MM.1S (cell line): Measurements from ENCODE around the gene TMEM176A.

Experiments
- DNase-seq: peaks from one replicate; pipeline ENCODE4 v3.0.0-alpha.2; 2015
- H2AFZ ChIP-seq: fragments of 300-600 bp; sonication (generic); 2 replicates; pipeline ENCODE4 v1.6.0; 2016; ENCODE audit warnings: antibody characterized with exemption, low read length
- H3F3A ChIP-seq: fragments of 300-600 bp; sonication (generic); 2 replicates; pipeline ENCODE4 v1.6.1; 2016; ENCODE audit warnings: mild to moderate bottlenecking, antibody characterized with exemption, low read length, moderate library complexity, mixed read lengths; ENCODE audit not compliant: insufficient read depth
- H3K27ac ChIP-seq: fragments of 300-600 bp; sonication (generic); 2 replicates; pipeline ENCODE4 v1.5.1; 2016; ENCODE audit warnings: mild to moderate bottlenecking, low read length
- H3K27me3 ChIP-seq: fragments of 300-600 bp; sonication (generic); replicated peaks from 2 replicates; pipeline ENCODE4 v1.6.0; 2016; ENCODE audit warnings: low read length; ENCODE audit not compliant: insufficient read depth
- H3K36me3 ChIP-seq: fragments of 300-600 bp; sonication (generic); replicated peaks from 2 replicates; pipeline ENCODE4 v1.6.1; 2016; ENCODE audit warnings: mild to moderate bottlenecking, low read length, mixed read lengths; ENCODE audit not compliant: insufficient read depth
- H3K4me1 ChIP-seq: fragments of 300-600 bp; sonication (generic); 2 replicates; pipeline ENCODE4 v1.6.1; 2016; ENCODE audit warnings: low read length, mixed read lengths
- H3K4me2 ChIP-seq: fragments of 300-600 bp; sonication (generic); 2 replicates; pipeline ENCODE4 v1.6.0; 2016; ENCODE audit warnings: low read depth, low read length
- H3K4me3 ChIP-seq: fragments of 300-600 bp; sonication (generic); 2 replicates; pipeline ENCODE4 v1.5.1; 2016; ENCODE audit warnings: low read length, mixed read lengths
- H3K79me2 ChIP-seq: fragments of 300-600 bp; sonication (generic); 2 replicates; pipeline ENCODE4 v1.6.1; 2016; ENCODE audit warnings: mixed run types, low read length, mixed read lengths
- H3K9ac ChIP-seq: fragments of 300-600 bp; sonication (generic); 2 replicates; pipeline ENCODE4 v1.6.1; 2016; ENCODE audit warnings: low read length, mixed read lengths
- H3K9me2 ChIP-seq: fragments of 300-600 bp; sonication (generic); replicated peaks from 2 replicates; pipeline ENCODE4 v1.6.1; 2016; ENCODE audit warnings: mild to moderate bottlenecking, low read length, mixed read lengths; ENCODE audit not compliant: insufficient read depth
- H3K9me3 ChIP-seq: fragments of 300-600 bp; sonication (generic); replicated peaks from 2 replicates; pipeline ENCODE4 v1.6.1; 2016; ENCODE audit warnings: mild to moderate bottlenecking, low read length, mixed read lengths; ENCODE audit not compliant: insufficient read depth
- H4K20me1 ChIP-seq: fragments of 300-600 bp; sonication (generic); 2 replicates; pipeline ENCODE4 v1.6.1; 2016; ENCODE audit warnings: mild to moderate bottlenecking, low read length, moderate library complexity, mixed read lengths; ENCODE audit not compliant: insufficient read depth
- CTCF ChIP-seq: fragments of 300-600 bp; sonication (generic); IDR thresholded peaks from 2 replicates; pipeline ENCODE4 v1.5.1; 2016; ENCODE audit warnings: antibody characterized with exemption, low read length, mixed read lengths
- EZH2 ChIP-seq: fragments of 300-600 bp; sonication (generic); optimal IDR thresholded peaks from 2 replicates; pipeline ENCODE3; 2017; ENCODE audit warnings: low read depth, mild to moderate bottlenecking, antibody characterized with exemption, low read length, mixed read lengths
- EZH2phosphoT487 ChIP-seq: fragments of 300-600 bp; sonication (generic); IDR thresholded peaks from 2 replicates; pipeline ENCODE4 v1.6.1; 2018; ENCODE audit warnings: antibody characterized with exemption, low read length

Gene TMEM176A

GRCh38 chr7:150753826-150754603, 46.6 kb upstream of the TMEM176A start:
- no peaks in the 10 kb centered on the region for H4K20me1 ChIP-seq
- H3F3A ChIP-seq: no peaks in the 10 kb centered on the region
- no peak for TF ChIP-seq EZH2
- peak; percentile 52 for TF ChIP-seq CTCF
- H3K9ac ChIP-seq: no peak overlapping the region
- peak; percentile 25 for DNase-seq
- no peaks in the 10 kb centered on the region for H3K36me3 ChIP-seq
- no peaks in the 10 kb centered on the region for H3K9me3 ChIP-seq
- no peaks in the 10 kb centered on the region for H3K27me3 ChIP-seq
- H2AFZ ChIP-seq: no peak overlapping the region
- no peaks in the 10 kb centered on the region for H3K9me2 ChIP-seq
- H3K4me2 ChIP-seq: no peak overlapping the region
- H3K4me3 ChIP-seq: no peak overlapping the region
- no peak overlapping the region for H3K27ac ChIP-seq
- no peaks in the 10 kb centered on the region for H3K79me2 ChIP-seq
- no peaks in the 10 kb centered on the region for H3K4me1 ChIP-seq

- H2AFZ ChIP-seq: no peak overlapping the region
These were observed 45.6 kb upstream of the TMEM176A start for GRCh38 chr7:150754951-150755350.

GRCh38 chr7:150755473-150756099, 45.0 kb upstream of the TMEM176A start:
- Histone ChIP-seq H3K79me2 (no peaks in the 10 kb centered on the region), H3K9me3 (no peaks in the 10 kb centered on the region), H3K9me2 (no peaks in the 10 kb centered on the region), H3K27ac (no peak overlapping the region), H3K4me1 (no peaks in the 10 kb centered on the region), H2AFZ (no peak overlapping the region), H3K4me2 (no peak overlapping the region), H4K20me1 (no peaks in the 10 kb centered on the region), H3K27me3 (no peaks in the 10 kb centered on the region), H3K36me3 (no peaks in the 10 kb centered on the region), H3F3A (no peaks in the 10 kb centered on the region), H3K4me3 (no peak overlapping the region), H3K9ac (no peak overlapping the region)
- DNase-seq: no peak
- no peak for TF ChIP-seq CTCF

More at GRCh38 chr7:150754951-150755350, 45.6 kb upstream of the TMEM176A start:
- no peaks in the 10 kb centered on the region for H3K9me2 ChIP-seq
- no peaks in the 10 kb centered on the region for H4K20me1 ChIP-seq
- H3K4me1 ChIP-seq: no peaks in the 10 kb centered on the region
- H3K4me3 ChIP-seq: no peak overlapping the region
- no peaks in the 10 kb centered on the region for H3F3A ChIP-seq
- no peaks in the 10 kb centered on the region for H3K36me3 ChIP-seq
- H3K9me3 ChIP-seq: no peaks in the 10 kb centered on the region
- no peak for DNase-seq
- no peaks in the 10 kb centered on the region for H3K27me3 ChIP-seq
- H3K27ac ChIP-seq: no peak overlapping the region
- H3K79me2 ChIP-seq: no peaks in the 10 kb centered on the region
- H3K9ac ChIP-seq: no peak overlapping the region
- H3K4me2 ChIP-seq: no peak overlapping the region
- no peak for TF ChIP-seq EZH2
- no peak for TF ChIP-seq EZH2phosphoT487
- no peak for TF ChIP-seq CTCF
